ENCODE data around the gene ERVMER34-1.

The ERVMER34-1 gene, protein sequence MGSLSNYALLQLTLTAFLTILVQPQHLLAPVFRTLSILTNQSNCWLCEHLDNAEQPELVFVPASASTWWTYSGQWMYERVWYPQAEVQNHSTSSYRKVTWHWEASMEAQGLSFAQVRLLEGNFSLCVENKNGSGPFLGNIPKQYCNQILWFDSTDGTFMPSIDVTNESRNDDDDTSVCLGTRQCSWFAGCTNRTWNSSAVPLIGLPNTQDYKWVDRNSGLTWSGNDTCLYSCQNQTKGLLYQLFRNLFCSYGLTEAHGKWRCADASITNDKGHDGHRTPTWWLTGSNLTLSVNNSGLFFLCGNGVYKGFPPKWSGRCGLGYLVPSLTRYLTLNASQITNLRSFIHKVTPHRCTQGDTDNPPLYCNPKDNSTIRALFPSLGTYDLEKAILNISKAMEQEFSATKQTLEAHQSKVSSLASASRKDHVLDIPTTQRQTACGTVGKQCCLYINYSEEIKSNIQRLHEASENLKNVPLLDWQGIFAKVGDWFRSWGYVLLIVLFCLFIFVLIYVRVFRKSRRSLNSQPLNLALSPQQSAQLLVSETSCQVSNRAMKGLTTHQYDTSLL

DNA sequence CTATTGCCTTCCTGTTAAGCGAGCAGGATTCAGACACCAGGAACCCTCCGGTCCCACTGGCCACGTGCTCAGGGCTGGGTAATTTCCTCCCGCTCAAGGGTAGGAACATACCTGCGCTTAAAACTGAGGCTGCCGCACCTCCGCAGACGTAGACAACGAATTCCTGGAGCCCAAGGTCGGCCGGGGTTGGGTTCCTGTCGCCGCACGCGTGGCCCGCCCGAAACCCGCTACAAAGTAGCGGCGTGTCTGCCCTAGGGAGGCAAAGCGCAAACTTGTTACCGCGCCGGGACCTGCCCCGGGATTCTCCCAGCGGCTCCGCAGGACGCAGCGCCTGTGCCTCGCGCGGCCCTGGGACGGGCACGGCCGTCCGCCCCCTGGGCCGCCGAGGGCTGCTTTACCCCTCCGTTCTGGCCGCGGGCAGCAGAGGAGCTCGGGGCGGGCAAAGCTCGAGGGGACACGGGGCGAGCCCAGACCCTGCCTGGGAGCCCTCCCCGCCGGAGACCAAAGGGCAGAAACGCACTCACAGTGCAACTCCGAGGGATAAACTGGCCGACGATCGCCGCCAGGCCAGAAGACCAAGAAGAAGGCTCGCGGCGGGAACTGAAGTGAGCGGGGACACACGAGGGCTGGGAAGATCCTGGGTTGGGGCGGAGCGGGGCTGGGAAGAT is at the start of gene ERVMER34-1:
Gene ERVMER34-1, minus strand, starts transcription at position 607 of the 668 bp plus-strand sequence. CDS start 5,905 bp downstream, outside the sequence.
- no peak for DNase-seq (ENCODE audit: low spot score)

DNA sequence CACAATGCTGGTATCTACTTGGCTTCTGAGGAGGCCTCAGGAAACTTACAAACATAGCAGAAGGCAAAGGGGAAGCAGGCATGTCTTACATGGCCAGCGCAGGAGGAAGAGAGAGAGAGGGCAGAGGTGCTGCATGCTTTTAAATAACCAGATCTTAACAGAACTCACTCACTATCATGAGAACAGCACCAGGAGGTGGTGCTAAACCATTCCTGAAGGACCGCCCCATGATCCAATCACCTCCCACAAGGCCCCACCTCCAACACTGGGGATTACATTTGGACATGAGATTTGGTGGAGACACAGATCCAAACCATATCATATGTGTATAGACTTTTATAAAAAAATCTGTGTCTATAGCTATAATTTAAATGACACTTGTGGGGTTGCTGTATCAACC is 48.6 kb upstream of the ERVMER34-1 start:
- DNase-seq (ENCODE audit: low spot score) = no peak

DNA sequence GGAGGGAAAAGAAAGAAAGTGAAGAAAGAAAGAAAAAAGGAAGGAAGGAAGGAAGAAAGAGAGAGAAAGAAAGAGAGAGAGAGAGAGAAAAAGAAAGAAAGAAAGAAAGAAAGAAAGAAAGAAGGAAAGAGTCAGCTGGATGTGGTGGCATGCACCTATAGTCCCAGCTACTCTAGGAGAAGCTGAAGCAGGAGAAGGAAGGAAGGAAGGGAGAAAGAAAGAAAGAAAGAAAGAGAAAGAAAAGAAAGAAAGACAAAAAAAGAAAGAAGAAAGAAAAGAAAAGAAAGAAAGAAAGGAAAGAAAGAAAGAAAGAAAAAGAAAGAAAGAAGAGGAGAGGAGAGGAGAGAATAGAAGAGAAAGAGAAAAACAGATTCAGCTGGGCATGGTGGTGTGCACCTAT is 44.3 kb upstream of the ERVMER34-1 start:
- DNase-seq (ENCODE audit: low spot score) = no peak

DNA sequence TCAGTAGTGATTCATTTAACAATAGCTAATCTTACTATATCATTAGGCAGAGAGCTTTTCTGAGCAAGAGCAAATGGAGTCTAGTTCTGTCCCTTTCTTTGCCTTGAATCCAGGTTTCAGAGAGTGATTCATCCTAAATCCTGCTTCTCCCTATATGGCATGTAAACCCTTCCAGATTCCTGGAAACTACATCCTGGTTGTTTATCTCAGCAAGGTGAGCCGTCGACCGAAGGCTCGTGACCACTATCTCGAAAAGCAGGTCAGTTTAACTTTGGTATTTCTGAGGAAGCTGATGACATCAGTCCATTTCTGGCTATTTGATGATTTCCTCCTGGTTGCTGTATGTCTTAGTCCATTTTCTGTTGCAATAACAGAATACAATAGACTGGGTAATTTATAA is 40.7 kb upstream of the ERVMER34-1 start:
- DNase-seq (ENCODE audit: low spot score) = no peak

DNA sequence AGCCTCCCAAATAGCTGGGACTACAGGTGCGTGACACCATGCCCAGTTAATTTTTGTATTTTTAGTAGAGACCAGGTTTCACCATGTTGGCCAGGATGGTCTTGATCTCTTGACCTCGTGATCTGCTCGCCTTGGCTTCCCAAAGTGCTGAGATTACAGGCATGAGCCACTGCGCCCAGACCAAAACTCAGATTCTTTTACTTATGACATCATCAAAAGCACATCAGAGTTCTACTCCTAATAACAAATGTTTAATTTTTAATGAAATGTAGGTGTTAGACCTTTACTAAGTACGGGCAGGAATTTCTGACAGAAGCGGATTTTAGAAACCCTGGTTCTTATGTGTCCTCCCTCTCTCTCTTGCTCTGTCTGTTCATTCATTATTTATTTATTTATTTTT is 38.5 kb upstream of the ERVMER34-1 start:
- no peak for DNase-seq (ENCODE audit: low spot score)

DNA sequence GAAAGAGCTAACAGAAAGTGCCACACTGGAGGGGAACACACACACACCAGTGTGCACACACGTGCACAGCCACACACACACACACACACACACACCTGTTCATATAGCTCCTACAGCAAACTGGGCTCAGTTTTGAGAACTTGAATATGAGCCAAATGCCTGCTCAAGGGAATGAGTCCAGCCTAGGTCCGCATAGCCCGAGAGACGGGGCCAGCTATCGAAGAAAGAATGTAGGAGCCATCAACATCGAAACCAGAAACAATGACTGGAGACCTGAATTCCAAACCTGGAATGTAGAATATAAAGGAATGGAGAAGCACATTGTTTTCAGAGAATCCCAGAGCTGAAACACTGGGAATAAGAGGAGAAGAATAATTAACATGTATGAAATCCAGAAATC is 37.6 kb upstream of the ERVMER34-1 start:
- DNase-seq (ENCODE audit: low spot score) = no peak

DNA sequence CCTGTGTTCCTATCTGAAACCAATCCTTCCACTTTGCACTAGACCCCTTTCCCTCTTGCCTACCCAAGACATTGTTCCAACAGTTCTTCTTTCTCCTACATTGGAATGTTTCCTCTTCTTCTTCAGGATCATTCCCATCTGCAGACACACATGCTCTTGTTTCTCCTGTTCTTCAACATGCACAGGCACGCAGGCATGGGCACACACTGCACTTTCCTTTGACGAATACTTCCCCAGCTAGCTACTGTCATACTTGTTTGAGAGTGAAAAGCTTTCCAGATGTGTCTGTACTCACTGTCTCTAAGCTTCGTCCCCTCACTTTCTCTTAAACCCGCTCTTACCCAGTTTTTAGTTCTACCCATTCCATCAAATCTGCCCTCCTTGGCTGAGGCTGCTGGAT is 31.8 kb upstream of the ERVMER34-1 start:
- DNase-seq (ENCODE audit: low spot score) = no peak

DNA sequence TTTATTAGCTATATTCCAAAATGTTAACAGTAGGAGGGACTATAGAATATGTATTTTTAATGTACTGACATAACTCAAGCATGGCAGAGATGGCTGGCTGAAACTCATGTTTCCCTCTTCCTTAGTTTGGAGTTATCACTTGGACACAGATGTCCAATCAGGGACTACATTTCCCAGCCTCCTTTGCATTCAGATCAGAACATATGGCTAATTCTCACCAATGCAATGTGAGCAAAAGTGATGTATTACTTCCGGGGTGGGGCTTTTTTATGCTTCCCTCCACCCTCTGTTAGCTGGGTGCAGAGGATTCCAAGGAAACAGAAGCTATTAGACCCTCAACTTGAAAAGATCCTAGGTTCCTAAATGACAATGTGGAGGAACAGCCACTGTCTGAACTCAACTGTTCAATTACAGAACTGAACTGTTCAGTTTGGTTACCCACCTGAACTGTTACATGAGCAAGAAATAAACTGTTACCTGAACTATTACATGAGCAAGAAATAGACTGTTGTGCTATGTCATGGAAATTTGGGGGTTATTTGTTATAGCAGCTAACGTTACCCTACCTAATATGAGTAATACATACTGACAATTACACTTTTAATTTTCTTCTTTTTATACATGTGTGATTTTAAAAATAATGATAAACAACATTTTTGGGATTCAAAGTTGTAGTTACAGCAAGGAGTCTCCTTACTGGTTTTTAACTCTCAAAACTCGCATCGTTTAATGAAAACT is 29.6 kb upstream of the ERVMER34-1 start:
- no peak for DNase-seq (ENCODE audit: low spot score)

DNA sequence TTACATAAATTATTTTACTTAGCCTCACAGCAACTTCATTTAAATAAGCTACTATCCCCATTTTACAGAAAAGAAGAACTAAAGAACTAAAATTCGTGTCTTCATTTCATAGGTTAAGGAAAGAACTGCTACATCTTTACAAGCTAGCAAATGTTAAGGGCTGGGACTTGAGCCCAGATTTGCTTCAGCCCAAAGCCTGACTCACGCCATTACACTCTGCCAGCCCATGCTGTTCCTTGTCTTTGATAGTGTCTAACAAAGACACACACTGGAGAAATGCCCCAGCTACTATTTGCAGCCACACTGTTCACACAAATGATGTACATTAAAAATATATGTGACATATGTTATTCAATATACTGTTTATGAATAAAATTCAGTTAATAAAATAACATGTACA is 29.0 kb upstream of the ERVMER34-1 start:
- no peak for DNase-seq (ENCODE audit: low spot score)

DNA sequence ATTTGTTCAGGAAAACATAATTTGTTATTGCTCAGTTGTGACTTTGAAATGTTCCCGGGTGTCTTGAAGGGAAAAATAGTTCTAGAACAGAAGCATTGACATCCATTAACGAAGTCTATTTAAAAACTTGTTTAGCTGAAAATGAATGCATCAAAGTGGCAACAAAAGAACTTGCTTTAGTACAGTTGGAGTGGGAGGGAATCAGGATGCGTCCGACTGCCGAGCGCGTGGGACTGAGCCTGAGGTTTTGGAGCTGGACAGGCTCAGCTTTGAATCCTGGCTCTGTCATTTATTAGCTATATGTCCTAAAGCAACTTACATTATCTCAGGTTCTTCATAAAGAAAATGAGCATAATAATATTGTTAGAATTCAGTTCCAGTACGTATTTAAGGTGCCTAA is 9.0 kb upstream of the ERVMER34-1 start:
- DNase-seq (ENCODE audit: low spot score) = no peak

DNA sequence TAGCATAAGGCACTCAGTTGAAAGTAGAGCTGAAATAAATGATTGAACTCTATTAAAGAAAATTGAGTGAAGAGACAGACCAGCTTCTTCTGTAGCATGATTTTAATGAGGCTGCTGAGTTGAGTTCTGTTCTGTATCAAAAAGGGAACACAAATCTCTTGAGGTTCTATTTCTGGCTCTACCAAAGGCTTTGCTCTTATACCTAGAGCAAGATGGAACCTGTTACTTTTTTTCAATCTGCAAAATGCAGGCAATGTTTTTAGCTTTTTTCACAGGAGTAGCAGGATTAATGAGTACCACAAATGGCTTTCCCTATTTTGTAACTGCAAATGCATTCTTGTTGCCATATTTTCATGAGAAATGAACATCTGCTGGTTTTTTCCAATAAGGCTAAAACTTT is 4.2 kb upstream of the ERVMER34-1 start:
- DNase-seq (ENCODE audit: low spot score) = no peak

DNA sequence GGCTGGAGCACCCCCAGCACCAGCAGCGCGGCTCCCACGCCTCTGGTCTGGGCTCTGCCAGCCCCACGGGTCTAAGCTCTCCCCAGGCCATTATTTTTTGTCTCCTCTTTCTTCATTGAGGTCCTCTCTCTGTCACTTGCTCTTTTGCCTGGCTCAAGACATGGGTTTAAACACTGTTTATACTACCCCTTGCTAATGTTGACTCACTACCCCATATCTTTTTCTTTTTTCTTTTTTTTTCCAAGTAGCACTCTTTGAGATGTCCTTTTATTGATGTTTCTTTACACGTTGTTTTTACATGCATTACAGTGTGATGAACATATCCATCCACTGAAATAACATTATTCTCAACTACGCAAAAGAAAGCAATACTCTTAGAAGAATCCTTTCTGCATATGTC is 1.7 kb upstream of the ERVMER34-1 start:
- DNase-seq (ENCODE audit: low spot score) = no peak

DNA sequence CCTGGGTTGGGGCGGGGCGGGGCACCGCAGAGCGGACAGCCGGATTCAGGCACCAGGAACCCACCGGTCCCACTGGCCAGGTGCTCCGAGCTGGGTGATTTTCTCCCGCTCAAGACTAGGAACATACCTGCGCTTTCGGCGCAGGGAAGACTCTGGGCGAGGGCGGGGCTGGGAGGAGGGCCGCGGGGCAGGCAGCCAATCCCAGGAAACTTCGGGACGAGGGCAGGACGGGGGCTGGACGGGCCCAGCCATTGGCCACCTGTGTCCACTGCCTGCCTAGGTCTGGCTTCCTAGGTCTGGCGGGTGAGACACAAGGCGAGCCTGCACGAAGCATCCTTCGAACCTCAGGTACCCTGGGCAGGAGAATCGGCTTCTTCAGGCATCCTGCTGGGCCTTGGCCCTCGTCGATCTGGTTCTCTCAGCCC is 274 bp upstream of the ERVMER34-1 start:
- no peak for DNase-seq (ENCODE audit: low spot score)

DNA sequence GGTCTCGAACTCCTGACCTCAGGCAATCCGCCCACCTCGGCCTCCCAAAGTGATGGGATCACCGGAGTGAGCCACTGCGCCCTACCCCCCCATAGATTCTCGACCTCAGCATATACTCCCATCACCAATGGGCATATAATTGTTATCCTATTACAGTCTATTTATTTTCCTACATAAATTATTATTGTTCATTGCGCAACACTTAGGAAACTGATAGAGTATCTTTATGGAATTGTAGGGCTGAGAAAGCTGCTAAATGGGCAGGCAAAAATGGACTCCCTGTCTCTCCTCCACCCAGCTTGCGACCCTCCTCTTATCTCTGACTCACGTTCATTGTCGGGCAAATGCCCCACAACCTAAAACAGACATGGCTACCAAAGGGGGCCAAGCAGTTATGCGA is 1.0 kb downstream of the ERVMER34-1 start:
- DNase-seq (ENCODE audit: low spot score) = no peak

DNA sequence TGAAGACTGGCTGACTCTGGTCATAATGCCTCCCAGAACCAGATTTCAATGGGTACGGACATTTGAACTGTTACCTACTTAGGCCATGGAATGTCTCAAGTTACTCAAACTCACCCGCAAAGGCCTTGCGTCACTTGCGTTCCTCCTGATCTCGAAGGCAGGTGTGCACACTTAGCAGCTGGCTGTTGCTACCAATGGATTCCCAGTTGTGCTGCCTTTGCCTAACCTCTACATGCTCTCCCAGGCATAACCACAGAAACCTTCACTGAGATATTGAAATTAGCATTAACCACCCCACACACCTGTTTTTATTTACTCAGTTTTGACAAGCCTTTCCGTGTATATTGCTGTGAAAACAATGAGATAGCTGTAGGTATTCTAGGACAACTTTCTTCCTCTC is 2.8 kb downstream of the ERVMER34-1 start:
- DNase-seq (ENCODE audit: low spot score) = no peak

DNA sequence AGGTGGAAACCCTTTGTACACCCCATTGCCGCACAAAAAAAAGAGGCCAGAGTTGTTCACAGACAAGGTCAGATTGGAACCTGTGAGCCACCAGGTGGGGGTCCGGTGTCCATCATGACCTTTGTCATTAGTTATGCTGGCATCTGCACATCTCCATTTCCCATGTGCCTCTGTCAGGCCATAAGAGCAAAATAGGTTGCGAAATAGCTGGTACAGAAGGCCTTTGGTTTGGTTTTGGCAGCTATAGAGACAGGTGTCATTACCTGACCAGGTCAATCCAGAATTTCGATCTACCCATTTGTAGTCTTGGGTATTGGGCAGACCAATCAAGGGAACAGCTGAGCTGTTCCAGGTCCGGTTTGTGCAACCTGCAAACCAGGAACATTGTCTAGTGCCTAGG is 6.6 kb downstream of the ERVMER34-1 start:
- DNase-seq (ENCODE audit: low spot score) = no peak

DNA sequence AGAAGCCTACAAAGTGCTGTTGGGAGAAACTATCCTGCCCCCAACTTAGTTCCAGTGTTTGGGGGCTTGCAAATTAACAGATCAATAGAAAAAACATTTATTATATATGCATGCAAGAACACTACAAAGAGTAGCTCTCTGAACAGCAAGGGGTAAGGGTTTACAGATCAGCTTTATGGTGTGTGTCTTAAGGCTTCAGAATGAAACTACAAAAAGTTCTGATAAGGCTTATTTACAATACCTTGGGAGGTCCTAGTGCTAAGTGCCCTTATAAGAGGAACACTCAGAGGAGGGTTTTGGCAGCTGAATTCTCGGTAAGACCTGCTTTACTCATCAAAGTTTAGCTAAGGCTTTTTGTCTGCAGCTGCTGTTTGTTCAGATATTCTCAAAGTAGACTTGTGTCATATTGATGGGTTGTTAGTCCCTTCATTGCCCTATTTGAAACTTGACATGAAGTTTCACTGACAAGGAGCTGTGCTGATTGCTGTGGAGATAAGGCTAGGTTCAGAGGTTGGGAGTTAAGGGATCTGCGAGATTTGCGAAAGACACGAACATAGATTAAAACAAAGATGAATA is 7.7 kb downstream of the ERVMER34-1 start:
- DNase-seq (ENCODE audit: low spot score) = no peak

DNA sequence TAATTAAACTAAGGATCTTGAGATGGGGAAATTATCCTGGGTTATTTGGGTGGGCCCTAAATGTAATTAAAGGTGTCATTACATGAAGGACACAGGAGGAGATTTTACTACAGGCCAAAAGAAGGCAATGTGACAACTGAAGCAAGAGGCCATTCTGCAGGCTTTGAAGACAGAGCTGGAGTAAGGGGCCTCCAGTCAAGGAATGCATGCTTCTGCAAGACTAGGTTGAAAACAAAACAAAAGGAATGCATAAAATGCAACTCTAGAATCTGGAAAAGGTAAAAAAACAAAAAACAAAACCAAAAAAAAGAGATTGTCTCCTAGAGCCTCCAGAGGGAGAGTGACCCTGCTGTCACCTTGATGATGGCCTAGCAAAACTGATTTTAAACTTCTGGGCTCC is 21.6 kb downstream of the ERVMER34-1 start:
- DNase-seq (ENCODE audit: low spot score) = no peak

DNA sequence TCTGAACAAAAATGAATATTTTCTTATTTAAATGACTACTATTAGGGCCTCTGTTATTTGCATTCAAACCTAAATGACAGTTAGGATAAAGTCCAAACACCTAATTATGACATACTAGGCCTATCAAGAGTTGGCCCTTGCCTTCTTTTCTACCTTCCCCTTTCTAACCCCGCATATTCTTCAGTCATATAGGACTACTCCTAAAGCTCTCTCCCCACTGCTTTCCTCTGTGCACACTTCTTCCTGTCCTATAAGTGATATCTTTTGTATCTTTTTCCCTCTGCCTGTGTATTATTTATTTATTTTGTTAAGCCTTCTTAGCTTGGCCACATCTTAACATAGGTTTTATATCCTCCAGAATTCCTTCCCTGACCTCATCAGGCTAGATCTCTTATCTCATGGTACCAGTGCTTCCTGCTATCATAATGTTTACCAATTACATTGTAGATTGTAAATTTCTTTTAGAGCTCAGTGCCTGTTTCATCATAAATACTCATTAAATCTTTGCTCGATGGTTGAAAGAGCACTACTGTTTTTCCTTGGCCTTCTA is 22.5 kb downstream of the ERVMER34-1 start:
- DNase-seq (ENCODE audit: low spot score) = no peak

DNA sequence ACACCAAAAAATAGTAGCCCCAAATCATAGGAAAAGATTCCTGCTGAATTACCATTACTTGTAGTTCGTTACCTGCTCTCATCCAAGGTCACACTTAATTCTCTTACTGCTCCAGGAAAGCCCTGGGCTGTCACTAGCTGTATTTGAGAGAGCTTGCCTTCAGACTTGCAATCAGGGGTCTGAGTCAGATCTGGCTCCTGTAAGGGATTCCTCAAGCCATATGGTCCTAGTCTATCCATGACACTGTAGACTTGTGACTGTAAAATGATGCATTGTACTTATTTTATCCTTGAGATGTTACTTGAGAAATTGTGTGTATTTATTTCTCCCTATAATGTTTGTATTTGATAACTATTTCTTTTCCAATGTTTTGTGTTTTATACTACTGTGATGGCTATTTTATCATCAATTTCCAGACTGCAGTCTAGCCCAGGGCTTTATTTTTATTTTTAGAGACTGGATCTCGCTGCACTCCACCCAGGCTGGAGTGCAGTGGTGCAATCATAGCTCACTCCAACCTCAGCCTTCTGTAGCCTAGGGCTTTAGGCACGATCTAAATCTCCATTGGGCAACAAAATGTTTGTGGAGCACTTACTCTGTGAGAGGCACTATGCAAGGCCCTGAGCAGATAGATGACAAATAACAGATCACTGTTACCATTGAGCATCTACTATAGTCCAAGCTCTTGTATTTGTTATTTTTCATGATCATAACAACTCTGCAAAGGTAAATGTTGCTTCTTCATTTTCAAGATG is 24.2 kb downstream of the ERVMER34-1 start:
- DNase-seq (ENCODE audit: low spot score) = no peak

All from hematopoietic multipotent progenitor cell treated with erythropoietin and hydrocortisone succinate and interleukin-3 and kit ligand, for 17 days (in vitro differentiated cells).